Subcutaneous abdominal adipose tissue (tissue), 5 donors: ENCODE data around the gene TSPAN18.

Experiments used
- H3K27ac ChIP-seq: one replicate; pipeline ENCODE4 v1.7.0; 2013; ENCODE audit warnings: low read depth, mild to moderate bottlenecking, inconsistent platforms, low read length, moderate library complexity
- H3K27me3 ChIP-seq, 5 donors: one replicate each; pipeline ENCODE4 v1.7.0; 2013; ENCODE audit warnings: low read length in 5 of 5, inconsistent platforms in 1 of 5; ENCODE audit not compliant: control insufficient read depth in 5 of 5, insufficient read depth in 4 of 5
- H3K36me3 ChIP-seq, 5 donors: one replicate each; pipeline ENCODE4 v1.7.0; 2013; ENCODE audit warnings: low read length in 5 of 5; ENCODE audit not compliant: control insufficient read depth in 5 of 5, insufficient read depth in 5 of 5
- H3K4me1 ChIP-seq, 5 donors: one replicate each; pipeline ENCODE4 v1.7.0; 2013; ENCODE audit warnings: low read length in 5 of 5, mild to moderate bottlenecking in 3 of 5, moderate library complexity in 1 of 5; ENCODE audit not compliant: control insufficient read depth in 5 of 5, insufficient read depth in 5 of 5
- H3K4me3 ChIP-seq, 5 donors: one replicate each; pipeline ENCODE4 v1.7.0; 2013; ENCODE audit warnings: low read length in 5 of 5, low read depth in 1 of 5
- H3K9ac ChIP-seq, 5 donors: one replicate each; pipeline ENCODE4 v1.7.0; 2013; ENCODE audit warnings: low read length in 5 of 5, mild to moderate bottlenecking in 4 of 5, moderate library complexity in 3 of 5
- H3K9me3 ChIP-seq, 5 donors: one replicate each; pipeline ENCODE4 v1.7.0; 2013; ENCODE audit warnings: low read length in 5 of 5; ENCODE audit not compliant: control insufficient read depth in 5 of 5
- donor health status: healthy.
- donor health status: healthy.
- donor health status: healthy.
- donor health status: healthy.
- donor health status: healthy.

TSPAN18 gene

GRCh38 chr11:44726283-44727113 is at the start of gene TSPAN18:
Gene TSPAN18, plus strand, starts transcription at chr11:44726962. Its CDS starts 179,455 bp downstream, at chr11:44906417.
- Histone ChIP-seq H3K4me3 (peak within 1 kb of the TSS in 4 of 5 donors; percentile 59 to 70 (median 66)), H3K27me3 (peaks cover 0 to 19% (median 9%) of the 10 kb centered on the region in 5 donors), H3K36me3 (no peaks in the 10 kb centered on the region)

GRCh38 chr11:44680982-44681597 is 45.7 kb upstream of the TSPAN18 start:
- Histone ChIP-seq H3K36me3 (no peaks in the 10 kb centered on the region), H3K9me3 (no peaks in the 10 kb centered on the region), H3K27ac (no peak overlapping the region), H3K27me3 (no peaks in the 10 kb centered on the region), H3K4me3 (no peak overlapping the region), H3K4me1 (no peaks in the 10 kb centered on the region), H3K9ac (no peak overlapping the region)

More at GRCh38 chr11:44726283-44727113, at the start of gene TSPAN18:
- no peaks in the 10 kb centered on the region for H3K9me3 ChIP-seq
- H3K27ac ChIP-seq = peak within 1 kb of the TSS; percentile 51
- peaks cover 0 to 58% (median 18%) of the 10 kb centered on the region in 5 donors for H3K4me1 ChIP-seq
- peak within 1 kb of the TSS in 3 of 5 donors; percentile 39 to 66 (median 61) for H3K9ac ChIP-seq

GRCh38 chr11:44681698-44682097 is 45.1 kb upstream of the TSPAN18 start:
- Histone ChIP-seq H3K4me1 (no peaks in the 10 kb centered on the region), H3K9me3 (no peaks in the 10 kb centered on the region), H3K4me3 (no peak overlapping the region), H3K9ac (no peak overlapping the region), H3K27me3 (no peaks in the 10 kb centered on the region), H3K36me3 (no peaks in the 10 kb centered on the region), H3K27ac (no peak overlapping the region)

- Histone ChIP-seq H3K4me3 (no peak overlapping the region), H3K27me3 (peaks cover 0 to 5% (median 0%) of the 10 kb centered on the region in 5 donors), H3K27ac (no peak overlapping the region), H3K9me3 (peaks cover 0 to 7% (median 7%) of the 10 kb centered on the region in 5 donors), H3K4me1 (no peaks in the 10 kb centered on the region), H3K36me3 (no peaks in the 10 kb centered on the region), H3K9ac (no peak overlapping the region)
Measured at GRCh38 chr11:44684859-44685281, 41.9 kb upstream of the TSPAN18 start.

GRCh38 chr11:44687388-44687787 is 39.4 kb upstream of the TSPAN18 start:
- H3K9ac ChIP-seq = no peak overlapping the region
- no peak overlapping the region for H3K27ac ChIP-seq
- H3K4me1 ChIP-seq = no peaks in the 10 kb centered on the region
- no peaks in the 10 kb centered on the region for H3K36me3 ChIP-seq
- no peak overlapping the region for H3K4me3 ChIP-seq
- H3K27me3 ChIP-seq = peaks cover 0 to 5% (median 0%) of the 10 kb centered on the region in 5 donors
- peaks cover 0 to 7% (median 7%) of the 10 kb centered on the region in 5 donors for H3K9me3 ChIP-seq

GRCh38 chr11:44689265-44689664 is 37.5 kb upstream of the TSPAN18 start:
- H3K36me3 ChIP-seq = no peaks in the 10 kb centered on the region
- H3K9me3 ChIP-seq = peaks cover 0 to 7% (median 7%) of the 10 kb centered on the region in 5 donors
- no peak overlapping the region for H3K27ac ChIP-seq
- H3K27me3 ChIP-seq = peaks cover 0 to 5% (median 0%) of the 10 kb centered on the region in 5 donors
- no peak overlapping the region for H3K4me3 ChIP-seq
- H3K9ac ChIP-seq = no peak overlapping the region
- no peaks in the 10 kb centered on the region for H3K4me1 ChIP-seq

- H3K36me3 ChIP-seq = no peaks in the 10 kb centered on the region
- H3K9me3 ChIP-seq = peaks cover 0 to 7% (median 7%) of the 10 kb centered on the region in 5 donors
- H3K4me3 ChIP-seq = no peak overlapping the region
- H3K27ac ChIP-seq = no peak overlapping the region
- no peaks in the 10 kb centered on the region for H3K4me1 ChIP-seq
- peaks cover 0 to 5% (median 0%) of the 10 kb centered on the region in 5 donors for H3K27me3 ChIP-seq
- no peak overlapping the region for H3K9ac ChIP-seq
Measured at GRCh38 chr11:44690651-44691050, 36.1 kb upstream of the TSPAN18 start.

- Histone ChIP-seq H3K27me3 (peaks cover 0 to 5% (median 0%) of the 10 kb centered on the region in 5 donors), H3K36me3 (no peaks in the 10 kb centered on the region), H3K9ac (no peak overlapping the region), H3K4me3 (no peak overlapping the region), H3K27ac (no peak overlapping the region), H3K9me3 (peaks cover 0 to 7% (median 7%) of the 10 kb centered on the region in 5 donors), H3K4me1 (no peaks in the 10 kb centered on the region)
Measured at GRCh38 chr11:44692460-44692859, 34.3 kb upstream of the TSPAN18 start.

- Histone ChIP-seq H3K4me1 (no peaks in the 10 kb centered on the region), H3K36me3 (no peaks in the 10 kb centered on the region), H3K27me3 (no peaks in the 10 kb centered on the region), H3K27ac (no peak overlapping the region), H3K9ac (no peak overlapping the region), H3K4me3 (no peak overlapping the region), H3K9me3 (peaks cover 0 to 7% (median 7%) of the 10 kb centered on the region in 5 donors)
Measured at GRCh38 chr11:44693654-44694119, 33.1 kb upstream of the TSPAN18 start.

GRCh38 chr11:44694443-44694842 is 32.3 kb upstream of the TSPAN18 start:
- Histone ChIP-seq H3K4me3 (no peak overlapping the region), H3K9me3 (peaks cover 0 to 2% (median 1%) of the 10 kb centered on the region in 5 donors), H3K9ac (no peak overlapping the region), H3K36me3 (no peaks in the 10 kb centered on the region), H3K4me1 (no peaks in the 10 kb centered on the region), H3K27ac (no peak overlapping the region), H3K27me3 (peaks cover 0 to 3% (median 0%) of the 10 kb centered on the region in 5 donors)
